HepG2 (cell line): Measurements from ENCODE around the gene INTS2. TPM values are rescaled to one million over a fixed set of nuclear protein-coding genes. Genes with fewer than 3 reads are reported as not detected.

ENCODE experiments used
- ATAC-seq: fragments of 200-7000 bp; cut with Tn5 transposase; 3 replicates; pipeline ENCODE4 v1.9.1; 2020; ENCODE audit warnings: mild to moderate bottlenecking, moderate library complexity
- BruUV-seq: library from RNA; stranded (reverse); fragments of 400-500 nt; replicated peaks from 2 replicates; lab custom pipeline; 2021; lab: Mats Ljungman, UMichigan
- CTCF ChIA-PET: fragments of 300-600 bp; formaldehyde crosslinking; extraction: SDS; loops from one replicate; lab custom pipeline; 2021; ENCODE audit warnings: low total read pairs, inconsistent platforms, low intra/inter-chr PET ratio; lab: Yijun Ruan, JAX
- POLR2A ChIA-PET: fragments of 350-600 bp; sonication (Branson Sonifier 250); formaldehyde crosslinking; loops from one replicate; lab custom pipeline; 2020; ENCODE audit warnings: antibody characterized with exemption, inconsistent platforms; lab: Yijun Ruan, JAX
- DNase-seq: peaks from one replicate; pipeline ENCODE4 v3.0.0-alpha.2; 2015; ENCODE audit warnings: low spot score
- FAIRE-seq: peaks from 3 replicates; lab custom pipeline; 2011; peaks lifted over from hg19 to GRCh38; lab: Jason Lieb, UNC
- H2AFZ ChIP-seq: one replicate; pipeline ENCODE4 v1.6.1; 2011; ENCODE audit warnings: low read length, inconsistent platforms
- H3K27ac ChIP-seq: fragments of 300-600 bp; 3 replicates; pipeline ENCODE4 v1.8.0; 2011; ENCODE audit warnings: mixed run types, mild to moderate bottlenecking, mixed read lengths, low read length, inconsistent platforms; ENCODE audit not compliant: insufficient read depth; ENCODE audit errors: extremely low read length
- H3K27me3 ChIP-seq, 2 experiments: fragments of 200-600 bp in 1 of 2; 2 replicates in 1 of 2; 3 replicates in 1 of 2; pipeline versions ENCODE4 v1.6.0 to v1.8.0; 2011; ENCODE audit warnings: low read length in 2 of 2, mild to moderate bottlenecking in 2 of 2, moderate library complexity in 2 of 2, inconsistent platforms in 1 of 2; ENCODE audit not compliant: insufficient read depth in 2 of 2, control insufficient read depth in 1 of 2
- H3K36me3 ChIP-seq, 2 experiments: fragments of 200-600 bp in 1 of 2; replicated peaks in 1 of 2; 2 replicates in 1 of 2; 3 replicates in 1 of 2; pipeline versions ENCODE4 v1.5.1 to v1.8.0; 2011; ENCODE audit warnings: low read length in 2 of 2, inconsistent platforms in 1 of 2; ENCODE audit not compliant: insufficient read depth in 2 of 2, control insufficient read depth in 1 of 2
- H3K4me1 ChIP-seq: 2 replicates; pipeline ENCODE4 v1.5.1; 2012; ENCODE audit warnings: low read length, inconsistent platforms; ENCODE audit not compliant: insufficient read depth
- H3K4me2 ChIP-seq: 2 replicates; pipeline ENCODE4 v1.6.0; 2011; ENCODE audit warnings: low read depth, low read length, inconsistent platforms
- H3K4me3 ChIP-seq, 3 experiments: fragments of 200-600 bp in 1 of 3; sonication (generic), shearing (Covaris generic) in 1 of 3; replicated peaks in 1 of 3; 2 replicates each; pipeline ENCODE4 v1.5.1; 2011 to 2016; ENCODE audit warnings: low read length in 3 of 3, inconsistent platforms in 2 of 3, low read depth in 2 of 3, mild to moderate bottlenecking in 2 of 3, control low read depth in 1 of 3, mixed read lengths in 1 of 3; ENCODE audit not compliant: insufficient read depth in 1 of 3
- H3K79me2 ChIP-seq: one replicate; pipeline ENCODE4 v1.6.1; 2011; ENCODE audit warnings: low read length, inconsistent platforms; ENCODE audit not compliant: insufficient read depth
- H3K9ac ChIP-seq: 2 replicates; pipeline ENCODE4 v1.6.0; 2011; ENCODE audit warnings: mild to moderate bottlenecking, low read depth, low read length, inconsistent platforms; ENCODE audit not compliant: insufficient read depth
- H3K9me3 ChIP-seq: 2 replicates; pipeline ENCODE4 v1.5.1; 2012; ENCODE audit warnings: mild to moderate bottlenecking, low read length
- H4K20me1 ChIP-seq: 2 replicates; pipeline ENCODE4 v1.6.0; 2011; ENCODE audit warnings: inconsistent platforms, mild to moderate bottlenecking, low read length, moderate library complexity; ENCODE audit not compliant: insufficient read depth
- ATF1 ChIP-seq: IDR thresholded peaks from 2 replicates; pipeline ENCODE4 v1.6.1; 2016; ENCODE audit warnings: mild to moderate bottlenecking, control low read depth
- GATA4 ChIP-seq: sonication (generic); IDR thresholded peaks from 2 replicates; pipeline ENCODE4 v1.6.1; 2016; ENCODE audit warnings: antibody characterized with exemption, low read depth, borderline replicate concordance
- HDAC1 ChIP-seq: sonication (generic); formaldehyde crosslinking; IDR thresholded peaks from 2 replicates; pipeline ENCODE4 v1.5.1; 2020; ENCODE audit warnings: mild to moderate bottlenecking, missing genetic modification reagents
- IKZF4 ChIP-seq: sonication (generic); formaldehyde crosslinking; IDR thresholded peaks from 2 replicates; pipeline ENCODE4 v1.5.1; 2020; ENCODE audit warnings: borderline replicate concordance, mild to moderate bottlenecking, low read depth, missing genetic modification reagents; ENCODE audit errors: not compliant biosample characterization
- KLF12 ChIP-seq: sonication (generic); formaldehyde crosslinking; IDR thresholded peaks from 2 replicates; pipeline ENCODE4 v1.4.0; 2020; ENCODE audit warnings: missing genetic modification reagents, borderline replicate concordance
- KLF15 ChIP-seq: sonication (generic); formaldehyde crosslinking; IDR thresholded peaks from 2 replicates; pipeline ENCODE4 v1.8.1; 2023; ENCODE audit warnings: borderline replicate concordance, mild to moderate bottlenecking, inconsistent platforms, missing genetic modification reagents, mixed read lengths
- MIXL1 ChIP-seq: IDR thresholded peaks from 2 replicates; pipeline ENCODE4 v1.6.1; 2016
- NFE2L1 ChIP-seq: sonication (generic); formaldehyde crosslinking; IDR thresholded peaks from 2 replicates; pipeline ENCODE4 v1.4.0; 2020; ENCODE audit warnings: missing genetic modification reagents, mild to moderate bottlenecking, borderline replicate concordance
- PCBP1 ChIP-seq: fragments of 200-400 bp; formaldehyde crosslinking; IDR thresholded peaks from 2 replicates; pipeline ENCODE4 v1.6.1; 2017; ENCODE audit warnings: mild to moderate bottlenecking, low read depth, low read length, borderline replicate concordance
- ZBED4 ChIP-seq: sonication (generic); formaldehyde crosslinking; IDR thresholded peaks from 2 replicates; pipeline ENCODE4 v1.4.0; 2020; ENCODE audit warnings: missing genetic modification reagents, borderline replicate concordance
- ZNF235 ChIP-seq: sonication (generic); formaldehyde crosslinking; IDR thresholded peaks from 2 replicates; pipeline ENCODE4 v1.8.1; 2023; ENCODE audit warnings: mild to moderate bottlenecking, missing genetic modification reagents, borderline replicate concordance
- ZNF431 ChIP-seq: sonication (generic); formaldehyde crosslinking; IDR thresholded peaks from 2 replicates; pipeline ENCODE4 v1.9.0; 2022; ENCODE audit warnings: missing genetic modification reagents, low read depth, mild to moderate bottlenecking, borderline replicate concordance
- ZNF512B ChIP-seq: sonication (generic); formaldehyde crosslinking; IDR thresholded peaks from 2 replicates; pipeline ENCODE4 v1.5.1; 2020; ENCODE audit warnings: missing genetic modification reagents, mild to moderate bottlenecking, borderline replicate concordance
- ZNF724P ChIP-seq: sonication (generic); formaldehyde crosslinking; IDR thresholded peaks from 2 replicates; pipeline ENCODE4 v1.8.0; 2022; ENCODE audit warnings: missing genetic modification reagents, borderline replicate concordance
- ZNF775 ChIP-seq: sonication (generic); formaldehyde crosslinking; IDR thresholded peaks from 2 replicates; pipeline ENCODE4 v1.4.0; 2020; ENCODE audit warnings: missing genetic modification reagents, mild to moderate bottlenecking, moderate library complexity, borderline replicate concordance
- ZNF841 ChIP-seq: sonication (generic); formaldehyde crosslinking; IDR thresholded peaks from 2 replicates; pipeline ENCODE4 v1.8.1; 2023; ENCODE audit warnings: missing genetic modification reagents, borderline replicate concordance
- WGBS: methylation state at CpG from one replicate; pipeline ENCODE4 v1.1.6; 2017; ENCODE audit warnings: low lambda C conversion rate; 5-methylcytosine and 5-hydroxymethylcytosine counted together
- in situ Hi-C: cut with HindIII; loops from 2 replicates; pipeline ENCODE4 v1.10.0; 2017; ENCODE audit warnings: low pct_unique_long_range_greater_than_20kb; ENCODE audit not compliant: extremely low pct_ligation_motif_present
- intact Hi-C: fragments of 100-400 bp; cut with micrococcal nuclease; formaldehyde crosslinking; loops from one replicate; pipeline ENCODE4 v1.10.0; 2022; ENCODE audit not compliant: unreplicated experiment
- polyA plus RNA-seq, 8 experiments: library from polyadenylated mRNA; depleted of rRNA in 3 of 8; stranded (reverse) in 7 of 8; unstranded in 1 of 8; fragments of >200 nt; fragmentation: Illumina TruSeq in 4 of 8; extraction: Trizol in 4 of 8; gene quantifications; 2 replicates each; pipeline versions ENCODE4 v1.2.1 to v1.2.3, GENCODE V29; 2011 to 2016; ENCODE audit warnings: low read depth in 4 of 8, missing spikeins in 1 of 8, mixed read lengths in 1 of 8; ENCODE audit not compliant: insufficient read depth in 1 of 8
- total RNA-seq, 5 experiments: library from RNA; depleted of rRNA; stranded (reverse); fragments of >200 nt; fragmentation: Illumina TruSeq; extraction: Trizol; gene quantifications; 2 replicates each; pipeline ENCODE4 v1.2.3, GENCODE V29; 2016; ENCODE audit warnings: low read depth in 1 of 5

The INTS2 gene
- total and polyA plus RNA-seq, 2 of the 13 experiments (the other 11 are each of a cell fraction or from before 2014, with no cell fraction given): 20.5 to 30.2 TPM

- TF ChIP-seq ZNF512B (CRISPR knock-in tag): no peak
- TF ChIP-seq NFE2L1 (CRISPR knock-in tag): no peak
- TF ChIP-seq IKZF4 (CRISPR knock-in tag): no peak
- no peak for TF ChIP-seq ZNF235 (CRISPR knock-in tag)
- no peak for TF ChIP-seq KLF12
- no peak for TF ChIP-seq HDAC1 (CRISPR knock-in tag)
These were observed 60.7 kb downstream of the INTS2 start (continued) for GRCh38 chr17:61867033-61867432.

GRCh38 chr17:61863801-61864126 is 64.0 kb downstream of the INTS2 start:
- Histone ChIP-seq H3K9ac (peak overlapping the region; percentile 79), H2AFZ (peak overlapping the region; percentile 96), H3K4me3 (peak overlapping the region; percentile 71 to 93 (median 91)), H3K36me3 (peaks cover 1 to 16% of the 10 kb centered on the region in 2 experiments; a peak in 2 of 5 replicates), H3K4me2 (peak overlapping the region; percentile 81), H3K79me2 (peaks cover 30% of the 10 kb centered on the region), H3K9me3 (no peaks in the 10 kb centered on the region), H3K27me3 (no peaks in the 10 kb centered on the region; a peak in 1 of 5 replicates), H3K4me1 (peaks cover 34% of the 10 kb centered on the region), H3K27ac (peak overlapping the region; percentile 95), H4K20me1 (no peaks in the 10 kb centered on the region)
- ChIA-PET CTCF (no interaction called here), POLR2A (interaction anchor here (0.7 to 2.7 kb wide), 10 partner anchors 19 to 1475 kb away, joined by 3 to 13 read pairs (median 4); partner anchors contain the start of genes INTS2 and TBX2)
- BruUV-seq: TSS peak; percentile 96
- DNase-seq (no peak), ATAC-seq (peak; percentile 39; the same call in 2 of the 3 replicates), FAIRE-seq (no peak)
- 7% methylated on average over 8 of the region's 8 CpGs for WGBS
- in situ Hi-C loops (no loop called here), intact Hi-C loops (no loop called here)
- TF ChIP-seq ZNF775: no peak
- no peak; the same call in 1 of the 2 replicates for TF ChIP-seq KLF15 (CRISPR knock-in tag)
- no peak for TF ChIP-seq ZNF841 (CRISPR knock-in tag)
- TF ChIP-seq ATF1 (CRISPR knock-in tag): peak; percentile 2; the same call in 1 of the 2 replicates
- peak; percentile 11; the same call in 1 of the 2 replicates for TF ChIP-seq ZNF724P (CRISPR knock-in tag)
- TF ChIP-seq GATA4: no peak
- no peak for TF ChIP-seq MIXL1 (CRISPR knock-in tag)
- TF ChIP-seq PCBP1: no peak
- TF ChIP-seq ZNF431 (CRISPR knock-in tag): no peak
- no peak for TF ChIP-seq ZBED4 (CRISPR knock-in tag)
